Activated T-helper 2 cell treated with anti-CD3 and anti-CD28 coated beads, Interferon-gamma antibody, Interleukin-2, Interleukin-4, amounts not matched to agents 10 μg/mL and 5 μg/mL and 100 μg/mL, durations not matched to agents 14 hours and 24 hours and 36 hours (primary cell): ENCODE measurements around the gene ACTR2. TPM values are rescaled to one million over a fixed set of nuclear protein-coding genes. Genes with fewer than 3 reads are reported as not detected.
A peak's percentile ranks its signal among the peaks of the same experiment; 100 is the strongest.

Experiments
- DNase-seq: peaks from one replicate; pipeline ENCODE4 v3.0.0; 2021; ENCODE audit warnings: low spot score
- H3K27ac Mint-ChIP-seq: one replicate; pipeline ENCODE4 v1.8.0; 2021; ENCODE audit warnings: mixed read lengths
- H3K27me3 Mint-ChIP-seq: one replicate; pipeline ENCODE4 v1.8.0; 2021; ENCODE audit warnings: low read depth, mixed read lengths
- H3K36me3 Mint-ChIP-seq: one replicate; pipeline ENCODE4 v1.8.0; 2021; ENCODE audit warnings: low read depth, mixed read lengths
- H3K4me1 Mint-ChIP-seq: one replicate; pipeline ENCODE4 v1.8.0; 2021; ENCODE audit warnings: low read depth, mixed read lengths
- H3K4me3 Mint-ChIP-seq: one replicate; pipeline ENCODE4 v1.8.0; 2021; ENCODE audit warnings: low read depth, mild to moderate bottlenecking, moderate library complexity, mixed read lengths
- H3K9me3 Mint-ChIP-seq: one replicate; pipeline ENCODE4 v1.8.0; 2021; ENCODE audit warnings: mixed read lengths
- intact Hi-C: fragments of 100-400 bp; cut with micrococcal nuclease; formaldehyde crosslinking; loops from one replicate; pipeline ENCODE4 v1.15.1; 2023
- total RNA-seq: library from RNA; stranded (reverse); gene quantifications from 2 replicates; pipeline ENCODE4 v1.2.3, GENCODE V29; 2022

Gene ACTR2
- total RNA-seq, 1 donor from 2014 or later: 350 TPM

DNA sequence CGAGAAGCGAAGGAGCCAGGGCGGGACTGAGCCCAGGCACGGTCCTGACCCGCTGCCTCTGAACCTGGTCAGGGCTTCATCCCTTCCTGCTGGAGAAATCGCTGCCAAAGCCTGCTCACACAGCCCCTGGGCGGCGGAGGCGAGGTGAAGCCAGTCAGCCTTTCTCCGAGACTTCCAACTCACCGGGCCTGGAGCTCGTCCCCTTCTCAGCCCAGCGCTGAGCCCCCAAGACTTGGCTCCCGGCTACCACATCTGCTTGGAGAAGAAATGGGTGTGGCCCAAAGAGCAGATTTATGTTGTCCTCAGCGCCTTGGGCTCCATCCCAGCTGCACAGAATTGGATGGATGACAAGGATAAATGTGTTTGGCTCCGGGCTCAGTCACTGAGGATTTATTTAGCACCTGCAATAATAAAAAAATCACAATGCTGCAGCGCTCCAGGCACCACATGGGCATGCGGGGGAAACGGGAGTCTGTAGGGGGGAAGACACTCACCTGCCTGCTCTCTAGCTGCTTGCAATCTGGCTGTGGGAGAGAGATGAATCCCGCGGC lies 64.9 kb downstream of the ACTR2 start:
- intact Hi-C loops: no loop called here
- H3K4me3 Mint-ChIP-seq: no peak overlapping the region
- H3K36me3 Mint-ChIP-seq: no peaks in the 10 kb centered on the region
- H3K27me3 Mint-ChIP-seq: peaks cover 33% of the 10 kb centered on the region
- no peak overlapping the region for H3K27ac Mint-ChIP-seq
- no peaks in the 10 kb centered on the region for H3K9me3 Mint-ChIP-seq
- DNase-seq: no peak
- H3K4me1 Mint-ChIP-seq: peaks cover 7% of the 10 kb centered on the region

DNA sequence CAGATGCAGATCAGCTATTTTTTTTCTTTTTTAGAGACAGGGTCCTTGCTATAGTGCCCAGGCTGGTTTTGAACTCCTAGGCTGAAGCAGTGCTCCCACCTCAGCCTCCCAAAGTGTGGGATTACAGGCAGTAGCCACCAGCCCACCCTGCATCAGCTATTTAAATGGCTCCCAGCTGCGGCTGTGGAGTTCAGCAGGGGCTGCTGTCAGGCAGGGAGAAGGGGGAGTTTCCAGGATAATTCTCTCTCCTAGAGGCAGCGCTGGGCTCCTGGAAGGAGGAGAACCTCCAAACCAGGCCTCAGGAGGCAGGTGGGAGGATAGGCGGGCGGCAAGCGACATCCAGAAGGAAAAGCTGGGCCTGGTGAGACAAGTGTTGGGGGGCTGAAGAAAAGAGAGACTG lies 65.7 kb downstream of the ACTR2 start:
- no peaks in the 10 kb centered on the region for H3K36me3 Mint-ChIP-seq
- peaks cover 33% of the 10 kb centered on the region for H3K27me3 Mint-ChIP-seq
- H3K4me3 Mint-ChIP-seq: no peak overlapping the region
- DNase-seq: no peak
- H3K9me3 Mint-ChIP-seq: no peaks in the 10 kb centered on the region
- H3K27ac Mint-ChIP-seq: no peak overlapping the region
- peaks cover 12% of the 10 kb centered on the region for H3K4me1 Mint-ChIP-seq
- intact Hi-C loops: no loop called here

DNA sequence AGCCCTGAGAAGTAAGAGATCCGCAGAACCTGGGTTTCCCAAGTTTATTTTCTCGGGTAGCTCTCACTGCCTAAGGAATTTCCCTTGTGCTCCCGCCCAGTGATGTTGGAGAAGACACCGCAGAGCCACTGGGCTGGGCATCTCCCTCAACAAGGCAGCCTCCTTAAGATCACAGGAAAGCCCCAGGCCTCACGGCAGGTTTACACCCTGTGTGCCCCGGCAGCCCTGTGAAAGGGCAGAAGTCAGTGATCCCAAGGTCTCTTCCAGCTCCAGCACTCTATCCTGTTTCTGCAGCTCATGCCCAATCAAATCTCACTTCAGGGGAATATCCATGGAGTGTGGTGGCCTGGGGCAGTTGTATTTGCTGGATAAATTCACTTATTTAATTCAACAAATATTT lies 66.5 kb downstream of the ACTR2 start:
- Mint-ChIP-seq H3K9me3 (no peaks in the 10 kb centered on the region), H3K27ac (no peak overlapping the region), H3K4me1 (peaks cover 13% of the 10 kb centered on the region), H3K27me3 (peaks cover 33% of the 10 kb centered on the region), H3K4me3 (no peak overlapping the region), H3K36me3 (no peaks in the 10 kb centered on the region)
- intact Hi-C loops: no loop called here
- DNase-seq: no peak

DNA sequence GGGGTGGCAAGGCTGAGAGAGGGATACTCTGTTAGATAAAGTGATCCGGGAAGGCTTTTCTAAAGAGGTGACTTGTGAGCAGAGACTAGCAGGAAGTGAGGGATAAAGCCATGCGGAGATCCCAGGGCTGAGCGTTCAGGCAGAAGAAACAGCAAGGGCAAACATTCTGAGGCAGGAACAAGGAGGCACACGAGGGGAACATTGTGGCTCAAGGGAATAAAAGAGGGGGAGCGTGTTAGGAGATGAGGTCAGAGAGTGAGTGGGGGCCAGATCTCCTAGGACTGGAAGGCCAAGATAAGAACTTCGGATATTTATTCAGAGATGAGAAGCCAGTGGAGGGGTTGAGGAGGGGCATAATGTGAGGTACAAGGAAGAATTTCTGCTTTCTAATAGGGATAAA lies 67.1 kb downstream of the ACTR2 start:
- H3K9me3 Mint-ChIP-seq: no peaks in the 10 kb centered on the region
- intact Hi-C loops: no loop called here
- H3K36me3 Mint-ChIP-seq: no peaks in the 10 kb centered on the region
- no peak for DNase-seq
- no peak overlapping the region for H3K27ac Mint-ChIP-seq
- peaks cover 31% of the 10 kb centered on the region for H3K27me3 Mint-ChIP-seq
- no peak overlapping the region for H3K4me3 Mint-ChIP-seq
- H3K4me1 Mint-ChIP-seq: peaks cover 19% of the 10 kb centered on the region

- Mint-ChIP-seq H3K36me3 (no peaks in the 10 kb centered on the region), H3K4me3 (no peak overlapping the region), H3K27me3 (peaks cover 27% of the 10 kb centered on the region), H3K9me3 (no peaks in the 10 kb centered on the region), H3K4me1 (peaks cover 40% of the 10 kb centered on the region), H3K27ac (no peak overlapping the region)
- intact Hi-C loops: no loop called here
- DNase-seq: no peak
These were observed 69.3 kb downstream of the ACTR2 start for GRCh38 chr2:65296971-65297370.

- Mint-ChIP-seq H3K4me1 (peaks cover 46% of the 10 kb centered on the region), H3K27me3 (peaks cover 27% of the 10 kb centered on the region), H3K9me3 (no peaks in the 10 kb centered on the region), H3K4me3 (no peak overlapping the region), H3K36me3 (no peaks in the 10 kb centered on the region), H3K27ac (no peak overlapping the region)
- DNase-seq: no peak
- intact Hi-C loops: no loop called here
These were observed 69.9 kb downstream of the ACTR2 start for GRCh38 chr2:65297544-65297943.

DNA sequence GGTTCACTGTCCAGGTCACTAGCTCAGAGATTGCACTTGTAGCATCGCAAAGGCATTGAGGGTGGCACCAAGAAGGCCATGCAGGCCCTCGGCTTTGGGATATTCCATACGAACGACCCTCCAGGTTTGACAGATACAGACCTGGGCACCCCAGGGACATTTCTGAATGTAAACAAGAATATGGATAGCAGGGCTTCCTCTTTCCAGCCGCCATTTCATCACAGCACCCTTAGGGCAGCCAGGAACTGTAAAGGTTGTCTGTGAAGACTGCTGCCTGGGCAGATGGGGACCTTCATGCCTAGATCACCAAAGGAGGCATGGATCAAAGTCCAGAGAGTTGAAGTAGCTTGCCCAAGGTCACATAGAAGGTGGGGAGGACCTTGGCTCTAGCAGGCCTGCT lies 70.5 kb downstream of the ACTR2 start:
- no peaks in the 10 kb centered on the region for H3K9me3 Mint-ChIP-seq
- H3K4me3 Mint-ChIP-seq: no peak overlapping the region
- no peak overlapping the region for H3K27ac Mint-ChIP-seq
- H3K27me3 Mint-ChIP-seq: peaks cover 25% of the 10 kb centered on the region
- H3K4me1 Mint-ChIP-seq: peaks cover 51% of the 10 kb centered on the region
- DNase-seq: no peak
- no peaks in the 10 kb centered on the region for H3K36me3 Mint-ChIP-seq
- intact Hi-C loops: no loop called here

DNA sequence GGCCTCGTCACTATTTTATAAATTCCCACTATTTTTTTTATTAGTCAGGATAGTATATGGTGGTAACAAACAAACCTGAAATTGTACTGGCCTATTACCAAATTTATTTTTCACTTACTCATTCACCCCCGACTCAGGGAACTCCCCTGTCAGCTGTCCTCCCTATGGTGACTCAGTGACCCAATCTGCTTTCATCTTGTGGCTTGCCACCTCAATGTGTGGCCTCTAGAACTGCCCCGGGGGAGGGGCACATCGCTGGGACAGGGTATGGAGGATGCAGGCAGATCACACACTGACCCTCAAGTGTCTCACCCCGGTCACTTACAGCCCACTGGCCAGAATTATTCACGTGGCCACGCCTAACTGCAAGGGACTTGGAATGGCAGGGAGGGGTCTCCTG lies 71.6 kb downstream of the ACTR2 start:
- peaks cover 20% of the 10 kb centered on the region for H3K27me3 Mint-ChIP-seq
- intact Hi-C loops: loop anchor here (1.0 kb wide), 1 partner anchor 138 kb away; no protein-coding TSS in a partner anchor
- peaks cover 53% of the 10 kb centered on the region for H3K4me1 Mint-ChIP-seq
- no peaks in the 10 kb centered on the region for H3K9me3 Mint-ChIP-seq
- no peaks in the 10 kb centered on the region for H3K36me3 Mint-ChIP-seq
- H3K27ac Mint-ChIP-seq: peak overlapping the region; percentile 32
- peak overlapping the region; percentile 41 for H3K4me3 Mint-ChIP-seq
- peak; percentile 28 for DNase-seq

- no peak for DNase-seq
- Mint-ChIP-seq H3K27ac (peak overlapping the region; percentile 86), H3K4me1 (peaks cover 53% of the 10 kb centered on the region), H3K9me3 (no peaks in the 10 kb centered on the region), H3K36me3 (no peaks in the 10 kb centered on the region), H3K27me3 (peaks cover 11% of the 10 kb centered on the region), H3K4me3 (peak overlapping the region; percentile 55)
- intact Hi-C loops: loop anchor here (2.0 to 5.0 kb wide), 4 partner anchors 35 to 778 kb away; partner anchors contain the start of genes AFTPH and SLC1A4
These were observed 72.6 kb downstream of the ACTR2 start for GRCh38 chr2:65300134-65300760.

DNA sequence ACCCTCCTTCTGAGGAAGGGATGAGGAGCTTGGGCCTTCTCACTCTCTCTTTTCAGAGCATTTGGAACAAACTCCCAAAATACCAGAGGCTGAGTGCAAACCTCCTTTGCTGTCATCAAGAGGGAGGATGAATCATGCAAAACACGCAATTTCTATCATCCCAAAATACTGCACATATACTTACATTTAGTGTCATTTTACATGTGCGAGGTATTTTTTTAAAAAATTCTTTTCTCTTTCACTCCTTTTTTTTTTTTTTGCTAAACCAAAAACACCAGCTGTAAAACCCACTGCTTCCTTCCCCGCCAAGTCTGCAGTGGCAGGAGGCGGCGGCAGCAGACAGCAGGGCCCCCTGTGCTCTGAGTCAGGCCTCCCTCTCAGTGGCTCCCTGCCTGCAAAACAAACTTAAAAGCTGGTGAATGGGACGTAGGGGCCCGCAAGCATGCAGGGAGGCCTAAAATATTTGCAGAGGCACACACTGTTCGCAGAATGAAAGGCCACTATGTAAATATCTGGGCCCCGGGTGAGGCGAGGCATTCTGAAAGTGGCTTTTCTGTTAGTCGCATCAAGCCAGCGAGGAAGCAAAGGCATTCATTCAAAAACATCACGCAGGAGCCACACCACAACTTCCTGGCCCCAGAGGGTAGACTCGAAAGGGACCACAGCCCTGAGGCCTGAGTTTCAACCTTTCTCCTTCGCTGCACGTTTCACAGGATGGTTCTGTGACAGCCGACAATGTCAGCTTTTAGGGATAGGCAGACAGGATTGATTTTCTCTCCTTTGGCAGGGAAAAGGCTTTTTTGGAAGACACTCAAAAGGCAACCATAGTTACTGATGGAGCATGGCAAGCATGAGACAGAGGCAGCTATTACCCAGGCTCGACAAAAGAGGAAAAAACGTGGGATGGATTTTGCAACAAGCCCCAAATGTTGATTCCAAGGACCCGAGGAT lies 73.4 kb downstream of the ACTR2 start:
- Mint-ChIP-seq H3K36me3 (no peaks in the 10 kb centered on the region), H3K27ac (peak overlapping the region; percentile 86), H3K4me1 (peaks cover 53% of the 10 kb centered on the region), H3K27me3 (peaks cover 13% of the 10 kb centered on the region), H3K4me3 (peak overlapping the region; percentile 55), H3K9me3 (no peaks in the 10 kb centered on the region)
- intact Hi-C loops: loop anchor here (1.0 to 5.0 kb wide), 12 partner anchors 19 to 779 kb away; partner anchors contain the start of genes ACTR2, AFTPH, RAB1A and SLC1A4
- DNase-seq: peak; percentile 69

DNA sequence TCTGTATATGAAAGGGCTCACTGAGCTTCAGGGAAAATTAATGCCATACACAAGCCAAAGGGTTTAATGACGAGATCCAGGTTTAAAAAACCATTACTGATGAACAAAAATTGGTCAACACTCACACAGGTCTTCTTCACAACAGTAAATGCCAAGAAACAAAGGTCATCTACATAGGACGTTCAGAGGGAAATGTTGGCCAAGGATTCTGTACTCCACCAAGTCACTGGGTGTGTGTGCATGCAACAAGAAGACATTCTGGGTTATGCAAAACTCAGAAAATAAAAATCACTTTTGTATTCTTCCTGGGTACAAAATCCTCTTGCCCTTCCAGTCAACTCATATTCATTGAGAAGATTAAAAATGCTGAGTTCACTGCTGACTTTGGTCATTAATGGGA lies 78.3 kb downstream of the ACTR2 start:
- H3K4me3 Mint-ChIP-seq: no peak overlapping the region
- no peak overlapping the region for H3K27ac Mint-ChIP-seq
- H3K9me3 Mint-ChIP-seq: no peaks in the 10 kb centered on the region
- H3K27me3 Mint-ChIP-seq: peaks cover 16% of the 10 kb centered on the region
- peaks cover 23% of the 10 kb centered on the region for H3K4me1 Mint-ChIP-seq
- DNase-seq: no peak
- H3K36me3 Mint-ChIP-seq: no peaks in the 10 kb centered on the region
- intact Hi-C loops: loop anchor here (1.0 kb wide), 1 partner anchor 75 kb away; no protein-coding TSS in a partner anchor

- Mint-ChIP-seq H3K36me3 (peaks cover 8% of the 10 kb centered on the region), H3K9me3 (no peaks in the 10 kb centered on the region), H3K4me1 (peaks cover 4% of the 10 kb centered on the region), H3K27ac (no peak overlapping the region), H3K27me3 (peaks cover 10% of the 10 kb centered on the region), H3K4me3 (no peak overlapping the region)
- intact Hi-C loops: no loop called here
- no peak for DNase-seq
These were observed 82.1 kb downstream of the ACTR2 start for GRCh38 chr2:65309699-65310098.

GRCh38 chr2:65311049-65311448 lies 83.4 kb downstream of the ACTR2 start:
- peaks cover 8% of the 10 kb centered on the region for H3K36me3 Mint-ChIP-seq
- H3K4me1 Mint-ChIP-seq: peaks cover 4% of the 10 kb centered on the region
- intact Hi-C loops: no loop called here
- no peak overlapping the region for H3K27ac Mint-ChIP-seq
- no peaks in the 10 kb centered on the region for H3K9me3 Mint-ChIP-seq
- H3K4me3 Mint-ChIP-seq: no peak overlapping the region
- DNase-seq: no peak
- H3K27me3 Mint-ChIP-seq: peaks cover 6% of the 10 kb centered on the region
